GM19372 (cell line): ENCODE measurements around the gene GTF2A1.
A peak's percentile ranks its signal among the peaks of the same experiment; 100 is the strongest.
"Not testable (repeated sequence)": the region's sequence is repeated elsewhere in the genome, so short reads cannot be mapped to it uniquely, and the experiment has no call there.

Experiments
- ATAC-seq: cut with Tn5 transposase; IDR thresholded peaks from one replicate; pipeline ENCODE4 v1.9.1; 2021; ENCODE audit warnings: mild to moderate bottlenecking, low read depth, moderate library complexity; ENCODE audit not compliant: unreplicated experiment

Gene GTF2A1

DNA sequence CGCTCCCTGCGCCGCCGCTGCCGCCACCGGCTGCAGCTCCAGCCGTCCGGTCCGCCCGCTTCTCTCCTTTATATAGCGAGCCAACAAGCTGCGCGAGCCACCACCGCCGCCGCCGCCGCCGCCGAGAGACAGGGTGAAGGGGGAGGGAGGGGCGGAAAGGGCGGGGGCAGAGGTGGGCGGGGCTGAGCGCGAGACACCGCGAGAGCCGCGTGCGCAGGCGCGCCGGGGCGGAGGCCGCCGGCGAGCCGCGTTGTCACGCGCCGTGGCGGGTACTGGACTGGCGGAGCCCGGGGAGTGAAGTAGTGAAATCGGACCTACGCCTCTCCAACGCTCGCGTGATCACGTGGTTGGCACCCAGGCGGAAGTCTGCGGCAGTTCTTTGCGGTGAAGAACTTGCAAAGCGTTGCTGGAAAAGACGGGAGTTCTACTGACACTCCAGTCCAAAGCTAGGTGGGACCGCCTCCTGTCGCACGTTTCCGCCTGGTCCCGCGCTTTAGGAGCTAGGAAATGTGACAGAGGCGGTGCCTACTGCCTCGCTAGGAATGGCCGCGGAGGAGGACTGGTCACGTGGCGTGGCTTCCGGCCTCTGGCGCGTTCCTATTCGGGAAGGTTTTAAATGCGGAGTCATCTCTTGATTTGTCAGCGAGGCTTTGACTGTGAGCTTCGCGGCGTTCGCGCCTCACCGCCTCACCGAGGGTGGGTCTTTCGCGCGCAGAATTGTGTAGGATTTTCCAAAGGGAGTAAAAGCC is at the start of gene GTF2A1:
Gene GTF2A1 (minus strand): TSS at position 130 of the 749 bp plus-strand sequence. CDS start 441 bp downstream, outside the sequence.
- ATAC-seq, result peak; percentile 66

DNA sequence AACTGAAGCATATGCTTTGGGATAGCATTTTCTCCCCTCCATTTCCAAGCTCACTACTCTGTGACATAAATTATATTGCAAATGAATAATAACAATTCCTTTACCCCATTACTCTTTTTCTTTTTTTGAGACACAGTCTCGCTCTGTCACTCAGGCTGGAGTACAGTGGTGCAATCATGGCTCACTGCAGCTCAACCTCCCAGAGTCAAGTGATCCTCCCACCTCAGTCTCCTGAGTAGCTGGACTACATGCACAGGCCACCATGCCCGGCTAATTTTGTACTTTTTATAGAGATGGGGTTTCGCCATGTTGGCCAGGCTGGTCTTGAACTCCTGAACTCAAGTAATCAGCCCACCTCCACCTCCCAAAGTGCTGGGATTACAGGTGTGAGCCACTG is 49.2 kb upstream of the GTF2A1 start:
- ATAC-seq, result no peak

DNA sequence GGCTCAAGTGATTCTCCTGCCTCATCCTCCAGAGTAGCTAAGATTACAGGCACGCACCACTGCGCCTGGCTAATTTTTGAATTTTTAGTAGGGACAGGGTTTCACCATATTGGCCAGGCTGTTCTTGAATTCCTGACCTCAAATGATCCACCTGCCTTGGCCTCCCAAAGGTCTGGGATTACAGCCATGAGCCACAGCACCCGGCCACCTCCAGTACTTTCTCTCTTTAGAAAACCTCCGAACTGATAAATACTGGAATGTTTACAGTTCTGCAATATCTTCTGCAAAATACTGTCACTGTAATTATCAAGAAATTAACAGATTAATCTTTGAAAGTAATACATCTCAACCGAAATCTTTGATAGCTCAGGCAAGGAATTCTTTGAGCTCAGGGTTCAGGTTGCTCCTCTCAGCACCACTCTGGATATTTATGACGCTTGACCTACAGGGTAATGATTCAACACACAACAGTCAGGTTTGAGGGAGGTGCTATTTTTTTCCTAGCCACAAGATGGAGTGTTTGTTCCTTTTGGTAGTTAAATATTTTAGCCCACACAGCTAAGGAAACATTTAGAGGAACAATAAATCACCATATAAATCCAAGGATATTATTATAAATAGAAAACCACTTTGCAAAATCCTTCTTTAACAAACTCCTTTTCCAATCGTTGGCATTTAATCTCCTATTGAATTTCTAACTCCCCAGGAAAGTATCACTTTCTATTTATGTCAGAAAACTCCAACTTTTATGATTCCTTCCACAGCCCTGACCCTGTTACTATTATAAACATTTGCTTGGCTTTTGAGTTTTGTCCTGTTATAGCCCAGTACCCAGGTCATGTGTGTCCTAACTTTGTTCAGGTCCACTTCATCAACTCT is 48.6 kb upstream of the GTF2A1 start:
- ATAC-seq, result no peak

DNA sequence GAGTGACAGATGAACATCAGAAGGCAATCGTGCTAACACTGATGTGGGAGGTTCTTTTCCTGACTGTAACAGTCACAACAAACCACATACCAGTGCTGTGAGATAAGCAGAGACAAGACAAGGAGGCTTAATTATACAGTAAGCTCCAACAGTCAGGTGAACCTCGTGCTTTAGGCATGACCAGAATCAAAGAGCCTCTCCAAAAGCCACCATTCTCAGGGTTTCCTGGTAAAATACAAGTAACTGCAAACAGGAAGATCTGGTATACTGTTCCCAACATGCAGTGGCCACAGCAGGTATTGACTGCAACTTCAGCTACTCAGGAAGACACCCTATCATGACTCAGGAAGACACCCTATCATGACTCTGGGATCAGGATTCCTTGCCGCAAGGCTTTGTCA is 47.3 kb upstream of the GTF2A1 start:
- no peak for ATAC-seq

DNA sequence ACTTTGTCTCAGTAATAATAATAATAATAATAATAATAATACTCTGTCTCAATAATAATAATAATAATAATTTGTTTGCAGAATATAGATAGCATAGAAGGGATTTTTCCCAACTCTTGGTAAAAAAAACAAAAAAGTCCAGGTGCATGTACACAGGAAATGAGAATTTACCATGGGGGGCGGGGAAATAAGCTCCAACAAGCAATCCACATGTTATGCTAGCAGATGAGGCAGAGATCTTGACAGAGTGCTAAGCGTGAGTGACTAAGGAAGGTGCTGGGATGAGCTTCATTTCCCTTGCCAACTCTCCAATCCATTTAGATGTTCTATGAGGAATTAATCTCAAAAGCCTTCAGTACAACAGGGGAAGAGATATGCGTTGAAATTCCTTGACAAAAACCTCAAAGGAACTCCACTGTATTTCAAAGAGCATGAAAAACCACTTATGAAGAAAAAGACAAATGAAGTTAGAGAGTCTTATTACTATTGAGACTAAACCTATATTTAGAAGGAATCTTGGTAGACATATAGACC is 44.9 kb upstream of the GTF2A1 start:
- ATAC-seq, result no peak

DNA sequence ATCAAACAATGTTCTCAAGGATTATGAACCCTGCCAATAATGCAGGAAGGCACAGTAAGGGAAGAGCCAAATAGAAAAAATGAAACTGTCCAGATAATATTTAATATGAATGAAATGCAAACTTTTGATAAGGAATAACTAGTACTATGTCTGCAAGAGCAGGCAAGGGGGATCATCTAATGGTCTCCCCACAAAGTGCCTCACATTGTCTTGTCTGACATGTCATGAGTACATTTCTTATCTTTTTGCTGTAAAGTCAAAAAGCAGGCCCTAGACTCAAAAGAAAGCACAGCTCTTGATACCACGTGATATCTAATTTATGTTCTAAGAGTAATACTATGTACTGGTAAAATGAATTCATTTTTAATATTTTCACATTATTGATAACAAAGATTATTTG is 43.9 kb upstream of the GTF2A1 start:
- ATAC-seq, result no peak

DNA sequence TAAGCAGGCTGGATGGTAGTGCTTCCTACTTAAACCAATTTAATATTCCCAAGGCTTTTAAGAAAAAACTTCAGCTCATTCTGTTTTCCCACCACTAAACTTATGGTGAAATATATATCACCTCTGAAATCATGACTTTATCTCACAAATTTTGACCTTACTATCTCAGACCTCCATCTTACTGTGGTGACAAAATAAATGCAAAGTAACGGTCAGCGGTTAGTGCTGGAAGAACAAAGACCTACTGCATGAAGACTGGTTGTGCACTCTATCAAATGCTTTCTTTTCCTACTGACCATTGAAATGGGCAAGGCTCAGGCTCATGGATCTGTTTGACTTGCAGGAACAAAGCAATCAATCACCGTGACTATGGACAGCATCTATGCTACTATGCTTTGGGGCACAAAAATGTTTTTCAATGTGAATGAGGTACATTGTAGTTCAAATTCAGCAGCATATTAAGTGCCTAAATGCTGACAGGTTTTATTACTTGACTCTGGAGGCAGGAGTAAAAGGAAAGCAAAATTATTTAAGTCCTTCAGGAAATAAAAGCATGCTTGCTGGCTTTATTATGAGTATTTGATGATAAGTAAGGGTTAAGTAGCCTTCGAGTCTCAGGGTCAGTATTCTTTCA is 43.1 kb upstream of the GTF2A1 start:
- ATAC-seq, result no peak

DNA sequence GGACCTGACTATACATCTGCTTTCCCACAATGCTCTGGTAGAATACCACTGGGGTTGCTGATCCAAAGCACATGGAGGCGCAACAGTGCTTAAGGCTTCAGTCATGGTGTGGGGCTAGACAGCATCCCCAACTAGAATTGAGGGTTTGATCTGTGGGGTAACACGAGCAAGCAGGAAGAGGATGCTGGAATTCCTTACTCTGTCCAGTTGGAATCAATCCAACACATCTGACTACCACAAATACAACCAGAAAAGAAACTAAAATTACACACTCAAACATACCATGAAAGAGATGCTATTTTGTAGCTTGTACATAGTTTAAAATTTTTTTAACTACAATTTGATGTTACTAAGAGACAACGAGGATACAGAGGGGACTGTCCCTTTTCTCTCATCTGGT is 40.4 kb upstream of the GTF2A1 start:
- ATAC-seq, result no peak

DNA sequence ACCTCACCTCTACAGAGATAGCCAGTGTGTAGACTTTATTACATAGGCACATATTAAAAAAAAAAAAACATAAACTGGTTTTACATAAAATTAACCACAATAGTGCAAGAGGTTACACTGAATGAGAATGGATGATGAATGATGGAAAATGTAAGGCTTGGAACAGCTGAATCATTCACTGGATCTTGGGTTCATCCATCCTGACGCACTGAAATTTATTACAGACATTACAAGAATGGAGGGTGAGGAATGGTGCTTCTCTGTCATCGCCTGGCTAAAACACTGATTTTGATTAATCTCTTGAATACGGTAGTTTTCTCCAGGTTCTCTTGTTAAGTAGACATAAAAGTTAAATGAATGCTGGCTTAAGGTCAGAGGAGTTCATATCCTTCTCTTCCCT is 40.0 kb upstream of the GTF2A1 start:
- ATAC-seq, result no peak

DNA sequence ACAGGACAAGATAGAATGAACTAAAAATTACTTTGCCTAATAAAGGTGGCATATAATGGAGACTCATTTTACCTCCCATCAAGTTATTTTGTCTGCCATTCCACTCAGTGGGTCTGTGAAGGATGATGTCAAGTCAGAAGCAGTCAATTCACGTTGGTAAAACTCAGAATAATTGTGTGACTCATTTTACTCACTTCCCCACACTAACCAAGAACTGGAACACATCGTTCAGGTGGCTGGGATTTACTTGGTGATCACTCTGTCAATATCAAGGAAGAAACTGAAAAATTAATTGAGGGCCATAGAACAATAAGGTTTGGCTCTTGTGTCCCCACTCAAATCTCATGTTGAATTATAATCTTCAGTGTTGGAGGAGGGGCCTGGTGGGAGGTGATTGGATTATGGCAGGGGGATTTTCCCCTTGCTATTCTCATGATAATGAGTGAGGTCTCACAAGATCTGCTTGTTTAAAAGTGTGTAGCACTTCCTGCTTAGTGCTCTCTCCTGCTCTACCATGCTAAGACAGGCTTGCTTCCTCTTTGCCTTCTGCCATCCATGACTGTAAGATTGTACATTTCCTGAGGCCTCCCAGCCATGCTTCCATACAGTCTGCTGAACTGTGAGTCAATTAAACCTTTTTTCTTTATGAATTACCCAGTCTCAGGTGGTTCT is 35.7 kb upstream of the GTF2A1 start:
- ATAC-seq, result no peak

DNA sequence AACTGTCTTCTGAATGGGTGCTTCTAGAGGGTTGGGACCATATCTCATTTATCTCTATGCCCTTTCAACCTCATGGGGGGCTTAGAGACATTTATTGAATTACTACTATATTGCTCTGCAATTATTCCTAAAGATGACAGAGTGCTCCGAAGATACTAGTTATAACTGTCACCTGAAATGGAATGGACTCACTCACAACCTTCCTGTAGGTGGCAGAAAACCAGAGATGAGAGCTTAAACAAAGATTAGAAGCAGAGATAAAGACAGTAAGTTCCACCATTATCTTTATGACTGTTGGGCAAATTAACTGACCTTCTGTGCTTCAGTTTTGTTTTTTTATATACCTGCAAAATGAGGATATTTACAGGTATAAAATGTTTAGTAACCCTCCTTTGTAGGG is 31.5 kb upstream of the GTF2A1 start:
- ATAC-seq, result no peak

DNA sequence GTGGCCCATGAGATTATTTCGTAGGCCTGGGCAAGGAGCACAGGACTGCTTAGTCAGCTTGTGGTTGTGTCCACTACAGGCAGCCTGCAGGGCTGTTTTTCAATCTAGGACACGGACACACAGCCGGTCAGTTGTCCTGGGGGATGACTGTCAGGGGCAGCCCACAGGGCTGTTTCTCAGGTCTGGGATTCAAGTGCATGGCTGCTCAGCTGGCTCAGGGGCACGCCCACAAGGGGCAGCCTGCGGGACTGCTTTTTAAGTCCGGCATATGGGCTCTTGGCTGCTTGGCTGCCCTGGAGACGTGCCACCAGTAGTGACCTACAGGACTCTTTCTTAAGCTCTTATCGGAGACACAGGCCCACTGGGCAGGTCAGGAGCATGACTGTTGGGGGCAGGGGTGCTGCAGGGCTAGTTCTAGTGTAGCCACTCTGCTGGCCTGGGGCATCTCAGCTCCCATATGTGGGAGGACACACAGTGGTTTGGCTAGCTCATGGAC is 26.6 kb upstream of the GTF2A1 start:
- no peak for ATAC-seq

DNA sequence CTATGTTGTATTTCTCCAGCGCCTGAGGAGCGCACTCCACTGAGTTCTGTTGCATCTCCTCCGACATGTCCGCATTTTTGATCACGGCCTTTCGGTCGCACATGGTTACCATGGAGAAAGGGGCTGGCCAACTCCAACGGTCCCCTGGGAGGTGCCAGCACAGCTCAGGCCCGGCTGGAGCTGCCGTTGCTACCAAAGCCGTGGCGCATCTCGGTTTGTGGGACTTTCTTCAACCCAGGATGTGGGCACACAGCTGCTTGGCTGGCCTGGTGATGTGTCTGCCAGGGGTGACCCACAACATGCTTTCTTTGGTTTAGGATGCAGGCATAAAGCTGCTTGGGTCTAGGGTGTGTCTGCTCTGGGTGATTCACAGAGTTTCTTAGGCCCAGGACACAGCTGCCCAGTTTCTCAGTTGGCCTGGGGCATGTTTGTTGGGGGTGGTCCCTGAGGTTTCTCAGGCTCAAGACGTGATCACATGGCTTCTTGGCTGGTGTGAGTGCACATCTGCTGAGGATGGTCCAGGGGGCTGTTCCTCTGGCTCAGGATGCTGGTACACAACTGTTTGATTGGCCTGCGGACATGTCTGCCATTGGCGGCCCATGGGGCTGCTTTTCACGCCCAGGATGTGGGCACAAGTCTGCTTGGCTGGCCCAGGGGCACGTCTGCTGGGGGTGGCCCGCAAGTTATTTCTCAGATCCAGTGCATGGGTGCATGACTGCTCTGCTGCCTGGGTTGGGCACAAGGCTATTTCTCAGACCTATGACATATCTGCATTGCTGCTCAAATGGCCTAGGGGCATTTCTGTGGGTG is 25.9 kb upstream of the GTF2A1 start:
- no peak for ATAC-seq

DNA sequence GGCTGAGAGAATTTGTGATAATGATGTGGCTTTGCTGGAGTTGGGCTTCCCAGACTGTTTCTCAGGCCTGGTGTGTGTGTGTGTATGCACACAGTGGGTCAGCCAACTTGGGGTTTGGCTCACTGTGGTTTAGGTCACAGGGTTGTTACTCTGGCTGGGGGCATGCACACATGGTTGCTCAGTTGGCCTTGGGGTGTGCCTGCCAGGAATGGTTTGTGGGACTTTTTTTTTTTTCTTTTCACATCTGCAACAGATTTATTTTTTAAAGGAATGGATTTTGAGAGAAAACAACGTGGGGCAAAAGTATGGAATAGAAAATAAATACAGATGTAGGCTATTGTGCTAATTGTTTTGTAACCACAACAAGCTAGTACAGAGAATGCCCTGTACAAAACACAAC is 25.0 kb upstream of the GTF2A1 start:
- no peak for ATAC-seq

DNA sequence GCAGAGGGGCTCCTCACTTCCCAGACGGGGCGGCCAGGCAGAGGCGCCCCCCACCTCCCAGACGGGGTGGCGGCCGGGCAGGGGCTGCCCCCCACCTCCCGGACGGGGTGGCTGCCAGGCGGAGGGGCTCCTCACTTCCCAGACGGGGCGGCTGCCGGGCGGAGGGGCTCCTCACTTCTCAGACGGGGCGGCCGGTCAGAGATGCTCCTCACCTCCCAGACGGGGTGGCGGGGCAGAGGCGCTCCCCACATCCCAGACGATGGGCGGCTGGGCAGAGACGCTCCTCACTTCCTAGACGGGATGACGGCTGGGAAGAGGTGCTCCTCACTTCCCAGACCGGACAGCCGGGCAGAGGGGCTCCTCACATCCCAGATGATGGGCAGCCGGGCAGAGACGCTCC is 23.7 kb upstream of the GTF2A1 start:
- not testable (repeated sequence) for ATAC-seq

DNA sequence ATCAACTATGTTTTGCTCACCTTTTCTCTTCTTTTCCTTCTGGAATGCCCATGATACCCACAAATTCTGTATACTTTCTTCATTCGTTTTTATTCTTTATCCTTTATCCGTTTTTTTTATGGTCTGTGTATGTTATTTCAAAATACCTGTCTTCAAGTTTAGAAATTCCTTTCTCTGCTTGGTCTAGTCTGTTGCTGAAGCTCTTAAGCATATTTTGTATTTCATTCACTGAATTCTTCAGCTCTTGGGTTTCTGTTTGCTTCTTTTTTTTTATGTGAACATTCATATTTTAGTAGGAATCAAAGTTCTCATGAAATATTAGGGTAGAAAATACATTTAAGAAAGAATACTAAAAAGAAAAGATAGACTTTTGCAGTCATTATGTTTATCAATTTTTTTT is 22.7 kb upstream of the GTF2A1 start:
- ATAC-seq, result no peak

DNA sequence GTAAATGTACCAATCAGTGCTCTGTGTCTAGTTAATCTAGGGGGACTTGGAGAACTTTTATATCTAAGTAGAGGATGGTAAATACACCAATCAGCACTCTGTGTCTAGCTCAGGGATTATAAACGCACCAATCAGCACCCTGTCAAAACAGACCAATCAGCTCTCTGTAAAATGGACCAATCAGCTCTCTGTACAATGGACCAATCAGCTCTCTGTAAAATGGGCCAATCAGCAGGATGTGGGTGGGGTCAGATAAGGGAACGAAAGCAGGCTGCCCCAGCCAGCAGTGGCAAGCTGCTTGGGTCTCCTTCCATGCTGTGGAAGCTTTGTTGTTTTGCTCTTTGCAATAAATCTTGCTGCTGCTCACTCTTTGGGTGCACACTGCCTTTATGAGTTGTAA is 16.1 kb upstream of the GTF2A1 start:
- ATAC-seq, result not testable (repeated sequence)

DNA sequence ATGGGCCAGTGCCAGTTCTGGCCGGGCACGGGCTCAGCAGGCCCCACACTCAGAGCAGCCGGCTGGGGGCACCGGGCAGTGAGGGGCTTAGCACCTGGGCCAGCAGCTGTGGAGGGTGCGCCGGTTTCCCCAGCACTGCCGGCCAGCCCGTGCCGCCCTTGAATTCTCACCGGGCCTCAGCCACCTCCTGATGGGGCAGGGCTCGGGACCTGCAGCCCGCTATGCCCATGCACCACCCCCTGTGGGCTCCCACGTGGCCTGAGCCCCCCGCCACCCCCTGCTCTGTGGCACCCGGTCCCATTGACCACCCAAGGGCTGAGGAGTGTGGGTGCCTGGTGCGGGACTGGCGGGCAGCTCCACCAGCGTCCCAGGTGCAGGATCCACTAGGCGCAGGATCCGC is 15.4 kb upstream of the GTF2A1 start:
- no peak for ATAC-seq

DNA sequence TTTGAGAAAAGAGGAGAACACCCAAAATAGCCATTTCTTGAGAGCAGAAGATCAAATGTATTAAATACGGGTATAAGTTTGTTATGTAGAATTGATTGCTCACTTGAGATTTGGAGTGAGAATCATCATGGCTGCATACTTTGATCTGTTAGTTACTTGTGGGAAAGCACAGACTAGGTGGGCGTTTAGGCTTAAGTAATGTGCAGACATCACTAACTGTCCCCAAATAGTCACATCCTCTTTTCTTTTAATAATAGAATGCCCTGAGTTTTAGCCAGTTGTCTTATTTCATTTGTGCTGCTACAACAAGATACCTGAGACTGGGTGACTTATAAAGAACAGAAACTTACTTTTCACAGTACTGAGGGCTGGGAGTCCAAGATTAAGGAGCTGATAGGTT is 14.3 kb upstream of the GTF2A1 start:
- ATAC-seq, result peak; percentile 75

DNA sequence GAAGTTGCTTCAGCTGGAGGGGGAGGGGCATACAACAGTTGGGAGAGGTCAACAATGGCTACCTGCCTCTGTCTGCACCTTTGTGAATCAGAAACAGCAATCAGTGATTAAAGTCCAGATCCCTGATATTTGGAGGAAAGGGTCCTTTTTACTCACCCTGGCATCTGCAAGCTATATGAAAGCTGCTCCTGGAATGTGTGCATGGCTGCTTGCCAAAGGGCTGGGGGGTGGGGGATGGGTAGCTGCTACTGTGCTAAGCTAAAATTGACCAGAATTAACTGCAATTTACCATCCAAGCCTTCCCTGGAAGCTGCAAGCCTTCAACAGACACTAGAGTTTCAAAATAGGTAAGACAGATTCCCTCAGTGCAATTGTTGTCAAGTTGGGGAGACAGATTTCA is 13.5 kb upstream of the GTF2A1 start:
- no peak for ATAC-seq
